K562 (cell line): ENCODE results near the gene CST7. TPM values are rescaled to one million over a fixed set of nuclear protein-coding genes. Genes with fewer than 3 reads are reported as not detected.

Experiments
- ATAC-seq: fragments of 200-7000 bp; cut with Tn5 transposase; 3 replicates; pipeline ENCODE4 v1.9.1; 2020; ENCODE audit warnings: moderate library complexity
- BruUV-seq: library from RNA; stranded (reverse); fragments of 400-500 nt; replicated peaks from 2 replicates; lab custom pipeline; 2021; lab: Mats Ljungman, UMichigan
- CTCF ChIA-PET: fragments of 300-600 bp; formaldehyde crosslinking; extraction: SDS; loops from one replicate; lab custom pipeline; 2021; ENCODE audit warnings: low intra/inter-chr PET ratio; lab: Yijun Ruan, JAX
- POLR2A ChIA-PET: fragments of 300-600, 350-650 bp; sonication (Branson Sonifier 250); formaldehyde crosslinking; extraction: SDS; loops from one replicate; lab custom pipeline; 2021; ENCODE audit warnings: antibody characterized with exemption, inconsistent platforms; lab: Yijun Ruan, JAX
- DNase-seq, 4 experiments: peaks; one replicate each; pipeline versions ENCODE4 v3.0.0 to v3.0.0-alpha.2; 2011 to 2018; ENCODE audit warnings: low spot score in 3 of 4, mixed read lengths in 3 of 4; ENCODE audit errors: extremely low read depth in 1 of 4
- FAIRE-seq: peaks from 2 replicates; lab custom pipeline; 2011; peaks lifted over from hg19 to GRCh38; lab: Jason Lieb, UNC
- H2AFZ ChIP-seq: 2 replicates; pipeline ENCODE4 v1.6.0; 2011; ENCODE audit warnings: low read depth, low read length, control low read depth, inconsistent platforms
- H3K27ac ChIP-seq: fragments of 200-600 bp; 3 replicates; pipeline ENCODE4 v1.8.0; 2011; ENCODE audit warnings: low read depth, mild to moderate bottlenecking, control low read depth, inconsistent platforms, low read length, moderate library complexity, mixed read lengths; ENCODE audit errors: extremely low read depth
- H3K27me3 ChIP-seq, 2 experiments: fragments of 300-600 bp in 1 of 2; 2 replicates in 1 of 2; 3 replicates in 1 of 2; pipeline versions ENCODE4 v1.6.0 to v1.8.0; 2011; ENCODE audit warnings: inconsistent platforms in 2 of 2, low read length in 2 of 2, mild to moderate bottlenecking in 1 of 2, mixed read lengths in 1 of 2, moderate library complexity in 1 of 2; ENCODE audit not compliant: control insufficient read depth in 2 of 2, insufficient read depth in 2 of 2
- H3K36me3 ChIP-seq: fragments of 300-600 bp; 3 replicates; pipeline ENCODE4 v1.8.0; 2011; ENCODE audit warnings: mild to moderate bottlenecking, low read length, inconsistent platforms; ENCODE audit not compliant: control insufficient read depth, insufficient read depth
- H3K4me1 ChIP-seq, 2 experiments: fragments of 200-600 bp in 1 of 2; replicated peaks in 1 of 2; 2 replicates in 1 of 2; 3 replicates in 1 of 2; pipeline versions ENCODE4 v1.5.1 to v1.8.0; 2011; ENCODE audit warnings: inconsistent platforms in 2 of 2, low read length in 2 of 2, mild to moderate bottlenecking in 1 of 2, mixed read lengths in 1 of 2, moderate library complexity in 1 of 2; ENCODE audit not compliant: control insufficient read depth in 2 of 2, insufficient read depth in 2 of 2
- H3K4me2 ChIP-seq: 2 replicates; pipeline ENCODE4 v1.6.1; 2011; ENCODE audit warnings: low read length, control low read depth, inconsistent platforms, mixed read lengths; ENCODE audit not compliant: insufficient read depth
- H3K4me3 ChIP-seq: fragments of 200-600 bp; sonication (generic), shearing (Covaris generic); 2 replicates; pipeline ENCODE4 v1.5.1; 2016; ENCODE audit warnings: control low read depth, inconsistent platforms
- H3K79me2 ChIP-seq: fragments of 200-600 bp; 3 replicates; pipeline ENCODE4 v1.8.0; 2011; ENCODE audit warnings: low read length, inconsistent platforms; ENCODE audit not compliant: control insufficient read depth, insufficient read depth
- H3K9ac ChIP-seq, 2 experiments: 2 replicates each; pipeline versions ENCODE4 v1.6.0 to v1.6.1; 2011; ENCODE audit warnings: low read depth in 2 of 2, low read length in 2 of 2, control low read depth in 1 of 2, inconsistent platforms in 1 of 2, mild to moderate bottlenecking in 1 of 2, mixed read lengths in 1 of 2; ENCODE audit not compliant: insufficient read depth in 1 of 2
- H3K9me1 ChIP-seq: one replicate; pipeline ENCODE4 v1.6.0; 2011; ENCODE audit warnings: inconsistent platforms, mild to moderate bottlenecking, low read length, moderate library complexity; ENCODE audit not compliant: control insufficient read depth, insufficient read depth
- H3K9me3 ChIP-seq: replicated peaks from 2 replicates; pipeline ENCODE4 v1.5.1; 2011; ENCODE audit warnings: low read depth, low read length, inconsistent platforms; ENCODE audit not compliant: control insufficient read depth, insufficient read depth
- H4K20me1 ChIP-seq: replicated peaks from 2 replicates; pipeline ENCODE4 v1.6.1; 2011; ENCODE audit warnings: low read length, inconsistent platforms, mixed read lengths; ENCODE audit not compliant: control insufficient read depth, insufficient read depth
- CREBBP ChIP-seq: IDR thresholded peaks from one replicate; pipeline ENCODE4 v1.6.1; 2012; ENCODE audit warnings: low read depth, mild to moderate bottlenecking, control low read depth, inconsistent platforms, low read length
- HMG20A ChIP-seq: fragments of 450-650 bp; formaldehyde crosslinking; conservative IDR thresholded peaks from 2 replicates; pipeline ENCODE4 v1.4.0; 2020; ENCODE audit warnings: mild to moderate bottlenecking, mixed read lengths
- HMGN3 ChIP-seq: IDR thresholded peaks from 2 replicates; pipeline ENCODE4 v1.6.1; 2011; ENCODE audit warnings: borderline replicate concordance, low read depth, mild to moderate bottlenecking, mixed read lengths, low read length; ENCODE audit not compliant: insufficient read length; ENCODE audit errors: extremely low read depth
- ILK ChIP-seq: fragments of 450-650 bp; IDR thresholded peaks from 2 replicates; pipeline ENCODE4 v1.6.1; 2016; ENCODE audit warnings: missing genetic modification characterization, low read depth, mild to moderate bottlenecking, missing compliant biosample characterization, moderate library complexity, borderline replicate concordance
- KDM4B ChIP-seq, 2 experiments: fragments of 450-650 bp in 1 of 2; sonication (generic) in 1 of 2; IDR thresholded peaks; 2 replicates each; pipeline ENCODE4 v1.6.1; 2016 to 2017; ENCODE audit warnings: borderline replicate concordance in 2 of 2, antibody characterized with exemption in 1 of 2, low read depth in 1 of 2, mild to moderate bottlenecking in 1 of 2
- MEF2D ChIP-seq: conservative IDR thresholded peaks from 2 replicates; pipeline ENCODE4 v1.6.1; 2016; ENCODE audit warnings: low read depth, missing genetic modification characterization, missing compliant biosample characterization
- POU5F1 ChIP-seq: fragments of 150-350 bp; IDR thresholded peaks from 2 replicates; pipeline ENCODE4 v1.6.1; 2014; ENCODE audit warnings: borderline replicate concordance, low read length, low read depth, mild to moderate bottlenecking; ENCODE audit not compliant: partially characterized antibody
- RB1 ChIP-seq: fragments of 450-650 bp; IDR thresholded peaks from 2 replicates; pipeline ENCODE4 v1.6.1; 2017; ENCODE audit warnings: low read depth, mild to moderate bottlenecking
- TCF7 ChIP-seq: sonication (generic); IDR thresholded peaks from 2 replicates; pipeline ENCODE4 v1.6.1; 2016; ENCODE audit warnings: antibody characterized with exemption, borderline replicate concordance
- TEAD1 ChIP-seq, 2 experiments: fragments of 450-650 bp in 1 of 2; sonication (generic) in 1 of 2; formaldehyde crosslinking; IDR thresholded peaks; 2 replicates each; pipeline versions ENCODE4 v1.4.0 to v1.8.0; 2020 to 2022; ENCODE audit warnings: mild to moderate bottlenecking in 2 of 2, missing genetic modification reagents in 1 of 2
- ZFX ChIP-seq: sonication (generic); formaldehyde crosslinking; IDR thresholded peaks from 2 replicates; pipeline ENCODE4 v1.8.0; 2022; ENCODE audit warnings: mild to moderate bottlenecking, missing genetic modification reagents, moderate library complexity
- ZNF644 ChIP-seq: fragments of 200-800 bp; sonication (Bioruptor generic); IDR thresholded peaks from 2 replicates; pipeline ENCODE4 v1.6.1; 2016; ENCODE audit warnings: low read depth, missing genetic modification characterization, missing compliant biosample characterization
- WGBS: fragments of 100-300 bp; shearing (Covaris generic); methylation state at CpG from one replicate; pipeline ENCODE4 v1.1.6; 2016; ENCODE audit warnings: low coverage, mixed read lengths; ENCODE audit not compliant: insufficient coverage; ENCODE audit errors: missing lambda C conversion rate; 5-methylcytosine and 5-hydroxymethylcytosine counted together
- in situ Hi-C: fragments of 300-500 bp; cut with MboI; formaldehyde crosslinking; loops from 4 replicates; pipeline ENCODE4 v1.15.0; 2018; ENCODE audit warnings: inconsistent platforms, mixed read lengths
- intact Hi-C: fragments of 100-400 bp; cut with micrococcal nuclease; formaldehyde crosslinking; loops from 2 replicates; pipeline ENCODE4 v1.14.2; 2022
- polyA plus RNA-seq, 8 experiments: library from polyadenylated mRNA; depleted of rRNA in 4 of 8; stranded (reverse) in 5 of 8; unstranded in 3 of 8; fragments of >200 nt; fragmentation: Nextera tagmentation in 2 of 8; fragmentation: Illumina TruSeq in 1 of 8; extraction: Ambion mirVana in 2 of 8; extraction: Trizol in 1 of 8; gene quantifications; 2 replicates each; pipeline versions ENCODE4 v1.2.1 to v1.2.3, GENCODE V29; 2011 to 2014; ENCODE audit warnings: inconsistent platforms in 1 of 8, missing spikeins in 1 of 8
- total RNA-seq, 7 experiments: library from RNA; depleted of rRNA in 6 of 7; stranded (reverse); fragments of >200 nt in 6 of 7; fragmentation: Illumina TruSeq in 2 of 7; extraction: Trizol in 2 of 7; gene quantifications; 2 replicates each; pipeline versions ENCODE4 v1.2.1 to v1.2.3, GENCODE V29; 2011 to 2021; ENCODE audit warnings: low replicate concordance in 1 of 7
- TF ChIP-seq, protein P1 (sequence below): sonication (generic); formaldehyde crosslinking; IDR thresholded peaks from 2 replicates; pipeline ENCODE4 v1.8.1; 2023; ENCODE audit warnings: mild to moderate bottlenecking, missing genetic modification reagents

Gene CST7
- total and polyA plus RNA-seq, 9 of the 15 experiments (the other 6 are each of a cell fraction or from before 2014, with no cell fraction given), result not detected

DNA sequence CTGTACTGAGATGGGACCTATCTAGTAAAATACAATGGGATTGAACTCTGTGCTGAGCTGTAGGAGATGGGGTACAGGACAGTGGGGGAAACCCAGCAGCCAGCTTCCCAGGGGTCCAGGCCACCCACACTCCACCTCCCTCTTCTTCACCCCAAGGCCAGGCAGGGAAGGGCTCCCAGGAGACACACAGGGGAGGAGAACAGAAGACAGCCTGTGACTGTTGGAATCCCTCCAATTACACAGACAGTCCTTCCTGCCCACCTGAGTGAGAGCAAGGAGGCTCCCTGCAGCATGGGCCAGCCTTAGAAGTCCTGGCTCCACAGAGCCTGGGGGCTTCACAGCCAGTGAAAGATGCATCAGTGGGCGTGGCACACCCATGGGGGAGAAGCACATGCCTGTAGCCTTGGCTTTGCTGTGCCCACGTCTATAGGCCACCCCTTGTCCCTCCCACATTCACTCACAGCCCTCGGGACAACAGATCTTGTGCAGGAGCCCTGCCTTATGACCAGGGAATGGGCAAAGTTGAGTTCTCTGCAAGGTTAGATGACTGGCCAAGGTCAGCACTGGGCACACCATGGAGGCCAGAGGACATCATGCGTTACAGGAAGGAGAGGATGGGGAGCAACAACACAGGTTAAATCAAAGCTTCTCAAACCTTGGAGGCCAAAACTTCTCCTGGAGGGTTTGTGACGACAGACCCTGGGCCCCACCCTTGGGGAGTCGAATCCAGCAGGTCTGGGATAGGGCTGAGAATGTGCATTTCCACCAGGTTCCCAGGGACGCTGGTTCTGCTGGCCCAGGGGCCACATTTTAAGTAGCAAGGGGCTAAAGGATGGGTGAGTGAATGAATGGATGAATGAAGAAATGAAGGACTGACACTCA lies 12.3 kb upstream of the CST7 start (continued):
- TF ChIP-seq TEAD1 (CRISPR knock-in tag; IDR thresholded peaks at IDR 0.05), result no peak

DNA sequence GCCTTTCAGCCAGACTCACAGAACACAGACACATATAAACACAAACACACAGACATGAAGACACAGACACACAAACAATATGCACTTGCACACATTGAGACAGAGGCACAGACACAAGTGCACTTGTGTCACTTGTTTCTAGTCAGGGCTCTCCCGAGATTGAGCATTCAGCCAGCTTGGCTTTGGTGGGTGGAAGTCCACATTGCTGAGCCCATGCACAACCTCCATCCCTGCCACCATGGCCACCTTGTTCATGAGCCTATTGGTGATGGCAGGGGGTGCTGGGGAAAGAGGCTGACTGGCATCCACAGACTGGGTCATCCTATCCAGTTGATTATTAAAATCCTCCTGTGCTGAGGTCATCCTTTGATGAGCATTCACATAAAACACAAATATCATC lies 11.5 kb upstream of the CST7 start:
- Histone ChIP-seq H4K20me1 (no peaks in the 10 kb centered on the region), H3K4me3 (no peak overlapping the region), H3K9ac (no peak overlapping the region), H3K9me3 (no peaks in the 10 kb centered on the region), H3K79me2 (no peaks in the 10 kb centered on the region), H3K36me3 (no peaks in the 10 kb centered on the region), H3K4me2 (no peak overlapping the region), H2AFZ (no peak overlapping the region), H3K9me1 (no peaks in the 10 kb centered on the region), H3K27ac (no peak overlapping the region), H3K27me3 (no peaks in the 10 kb centered on the region), H3K4me1 (peaks cover 0 to 3% of the 10 kb centered on the region in 2 experiments; a peak in 1 of 5 replicates)
- BruUV-seq, result no TSS peak
- ATAC-seq (no peak), FAIRE-seq (no peak), DNase-seq (no peak)
- in situ Hi-C loops, result no loop called here
- intact Hi-C loops, result no loop called here
- ChIA-PET POLR2A (no interaction called here), CTCF (no interaction called here)
- 0% methylated on average over 1 of the region's 1 CpG for WGBS
- TF ChIP-seq CREBBP, result no peak
- TF ChIP-seq ZNF644 (tag), result no peak
- no peak for TF ChIP-seq HMG20A (CRISPR knock-in tag)
- TF ChIP-seq TCF7, result no peak
- no peak for TF ChIP-seq ZFX (CRISPR knock-in tag)
- no peak for TF ChIP-seq ILK
- no peak for TF ChIP-seq KDM4B (IDR thresholded peaks at IDR 0.05; ENCODE audit: borderline replicate concordance in 2 of 2, low read depth in 1 of 2)
- no peak for TF ChIP-seq HMGN3
- TF ChIP-seq, protein P1, sequence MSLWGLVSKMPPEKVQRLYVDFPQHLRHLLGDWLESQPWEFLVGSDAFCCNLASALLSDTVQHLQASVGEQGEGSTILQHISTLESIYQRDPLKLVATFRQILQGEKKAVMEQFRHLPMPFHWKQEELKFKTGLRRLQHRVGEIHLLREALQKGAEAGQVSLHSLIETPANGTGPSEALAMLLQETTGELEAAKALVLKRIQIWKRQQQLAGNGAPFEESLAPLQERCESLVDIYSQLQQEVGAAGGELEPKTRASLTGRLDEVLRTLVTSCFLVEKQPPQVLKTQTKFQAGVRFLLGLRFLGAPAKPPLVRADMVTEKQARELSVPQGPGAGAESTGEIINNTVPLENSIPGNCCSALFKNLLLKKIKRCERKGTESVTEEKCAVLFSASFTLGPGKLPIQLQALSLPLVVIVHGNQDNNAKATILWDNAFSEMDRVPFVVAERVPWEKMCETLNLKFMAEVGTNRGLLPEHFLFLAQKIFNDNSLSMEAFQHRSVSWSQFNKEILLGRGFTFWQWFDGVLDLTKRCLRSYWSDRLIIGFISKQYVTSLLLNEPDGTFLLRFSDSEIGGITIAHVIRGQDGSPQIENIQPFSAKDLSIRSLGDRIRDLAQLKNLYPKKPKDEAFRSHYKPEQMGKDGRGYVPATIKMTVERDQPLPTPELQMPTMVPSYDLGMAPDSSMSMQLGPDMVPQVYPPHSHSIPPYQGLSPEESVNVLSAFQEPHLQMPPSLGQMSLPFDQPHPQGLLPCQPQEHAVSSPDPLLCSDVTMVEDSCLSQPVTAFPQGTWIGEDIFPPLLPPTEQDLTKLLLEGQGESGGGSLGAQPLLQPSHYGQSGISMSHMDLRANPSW, result no peak
- TF ChIP-seq POU5F1, result no peak
- no peak for TF ChIP-seq RB1
- TF ChIP-seq MEF2D, result no peak
